ENCODE data around the gene STK10.
A peak's percentile ranks its signal among the peaks of the same experiment; 100 is the strongest.

Gene STK10

DNA sequence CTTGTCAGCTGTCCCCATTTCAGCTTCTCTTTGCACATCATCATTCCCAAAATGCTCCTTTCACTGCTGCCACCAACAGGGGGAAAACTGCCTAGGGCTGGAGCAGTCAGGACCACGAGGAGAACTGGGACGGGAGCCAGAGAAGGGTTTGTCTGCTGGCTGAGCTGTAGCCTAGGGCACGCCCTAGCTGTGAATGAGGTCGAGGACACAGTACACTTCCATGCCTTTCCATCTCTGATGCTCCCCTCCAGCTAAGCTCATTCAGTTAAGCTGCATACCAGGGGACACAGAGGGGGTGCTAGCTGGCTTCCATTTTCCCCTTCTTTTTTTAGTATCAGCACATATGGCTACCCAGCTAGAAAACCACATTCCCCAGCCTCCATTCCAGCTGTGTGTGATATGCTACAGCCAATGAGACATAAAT, 64.7 kb downstream of the STK10 start:
- Mint-ChIP-seq H3K36me3 (peaks cover 8% of the 10 kb centered on the region), H3K4me1 (ENCODE audit: low read depth) (peaks cover 42% of the 10 kb centered on the region), H3K4me3 (no peak overlapping the region), H3K27ac (peak overlapping the region; percentile 78), H3K9me3 (ENCODE audit: low read depth) (no peaks in the 10 kb centered on the region), H3K27me3 (no peaks in the 10 kb centered on the region)

DNA sequence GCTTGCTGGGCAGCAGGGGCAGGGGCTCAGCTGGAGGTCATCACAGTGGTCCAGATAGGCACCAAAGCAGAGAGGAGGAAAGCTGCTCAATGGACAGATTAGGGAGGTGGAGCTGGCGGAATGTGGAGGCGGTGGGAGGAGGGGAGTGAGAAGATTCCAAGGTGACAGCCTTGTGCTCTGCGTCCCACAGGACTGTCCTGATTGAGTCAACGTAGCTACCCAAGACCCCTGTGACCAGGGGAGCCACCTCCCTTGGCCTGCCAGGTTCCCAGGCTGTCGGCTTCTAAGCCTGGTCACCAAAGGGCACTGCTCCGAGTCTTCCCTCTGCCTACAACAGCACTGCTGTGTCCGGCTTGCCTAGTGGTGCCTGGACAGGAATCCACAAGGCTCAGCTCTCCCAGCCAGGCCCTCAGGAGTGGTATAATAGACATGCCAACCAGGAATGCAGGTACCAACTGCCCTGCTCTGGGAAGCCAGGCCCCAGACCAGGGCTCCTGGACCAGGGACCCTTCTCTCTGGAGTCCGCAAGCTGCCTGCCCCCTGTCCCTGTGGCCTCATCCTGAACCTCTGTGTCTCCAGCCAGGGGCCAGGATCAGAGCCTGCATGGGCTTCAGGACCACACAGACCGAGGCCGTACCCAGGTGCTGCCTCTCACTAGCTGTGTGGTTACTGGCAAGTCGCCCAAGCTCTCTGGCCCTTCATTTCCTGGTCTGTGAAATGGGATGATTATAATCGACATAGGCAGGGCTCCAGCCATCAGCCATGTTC, 67.9 kb downstream of the STK10 start:
- H3K4me1 Mint-ChIP-seq (ENCODE audit: low read depth): peaks cover 54% of the 10 kb centered on the region
- H3K27ac Mint-ChIP-seq: peak overlapping the region; percentile 89
- H3K27me3 Mint-ChIP-seq: no peaks in the 10 kb centered on the region
- H3K9me3 Mint-ChIP-seq (ENCODE audit: low read depth): no peaks in the 10 kb centered on the region
- H3K4me3 Mint-ChIP-seq: no peak overlapping the region
- peaks cover 9% of the 10 kb centered on the region for H3K36me3 Mint-ChIP-seq

DNA sequence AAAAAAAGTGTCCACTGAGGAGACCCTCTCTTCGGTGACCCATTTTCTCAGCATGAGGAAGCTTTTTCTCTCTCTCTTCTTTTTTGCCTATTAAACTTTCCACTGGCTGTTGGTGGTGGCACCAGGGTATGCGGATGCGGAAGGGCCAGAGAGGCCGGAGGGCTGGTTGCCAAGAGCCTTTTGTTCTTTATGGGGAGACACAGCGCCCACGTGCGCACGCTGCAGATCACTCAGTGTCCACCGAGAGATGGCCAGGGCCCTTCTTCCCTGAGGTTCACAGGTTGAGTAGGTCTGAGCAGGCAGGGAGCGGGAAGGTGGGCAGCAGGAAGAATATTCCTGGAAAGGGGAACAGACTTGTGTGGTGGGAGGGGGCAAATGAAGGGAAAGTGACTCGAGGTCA, 69.1 kb downstream of the STK10 start:
- Mint-ChIP-seq H3K27me3 (no peaks in the 10 kb centered on the region), H3K27ac (peak overlapping the region; percentile 90), H3K36me3 (peaks cover 8% of the 10 kb centered on the region), H3K4me1 (ENCODE audit: low read depth) (peaks cover 56% of the 10 kb centered on the region), H3K4me3 (no peak overlapping the region), H3K9me3 (ENCODE audit: low read depth) (no peaks in the 10 kb centered on the region)

DNA sequence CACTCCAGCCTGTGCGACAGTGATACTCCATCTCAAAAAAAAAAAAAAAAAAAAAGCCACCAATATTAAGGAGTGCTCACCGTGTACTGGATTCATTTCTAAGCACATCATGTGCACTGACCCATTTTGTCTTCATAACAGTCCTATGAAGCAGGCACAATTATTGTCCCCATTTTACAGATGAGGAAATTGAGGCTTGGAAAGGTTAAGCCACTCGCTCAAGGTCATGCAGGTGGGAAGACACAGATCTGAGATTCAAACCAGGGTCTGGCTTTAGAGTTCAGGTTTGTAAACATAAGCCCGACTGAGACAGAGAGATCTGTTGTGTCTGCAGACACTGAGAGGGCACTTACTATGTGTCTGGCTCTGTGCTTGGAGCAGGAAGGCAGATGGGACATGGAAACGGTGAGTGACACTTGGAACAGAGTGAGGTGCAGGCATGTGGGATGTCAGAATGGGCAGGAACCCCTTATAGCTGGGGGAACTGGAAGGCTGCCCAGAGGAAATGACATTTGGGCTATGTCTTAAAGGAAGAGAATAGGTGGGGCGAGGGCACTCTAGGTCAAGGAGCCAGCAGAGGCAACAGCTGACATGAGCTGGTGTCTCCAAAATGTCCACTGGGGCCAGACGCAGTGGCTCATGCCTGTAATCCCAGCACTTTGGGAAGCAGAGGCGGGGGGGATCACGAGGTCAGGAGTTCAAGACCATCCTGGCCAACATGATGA, 69.9 kb downstream of the STK10 start:
- Mint-ChIP-seq H3K4me3 (peak overlapping the region; percentile 17), H3K9me3 (ENCODE audit: low read depth) (no peaks in the 10 kb centered on the region), H3K27me3 (no peaks in the 10 kb centered on the region), H3K27ac (peak overlapping the region; percentile 88), H3K36me3 (peaks cover 8% of the 10 kb centered on the region), H3K4me1 (ENCODE audit: low read depth) (peaks cover 59% of the 10 kb centered on the region)

DNA sequence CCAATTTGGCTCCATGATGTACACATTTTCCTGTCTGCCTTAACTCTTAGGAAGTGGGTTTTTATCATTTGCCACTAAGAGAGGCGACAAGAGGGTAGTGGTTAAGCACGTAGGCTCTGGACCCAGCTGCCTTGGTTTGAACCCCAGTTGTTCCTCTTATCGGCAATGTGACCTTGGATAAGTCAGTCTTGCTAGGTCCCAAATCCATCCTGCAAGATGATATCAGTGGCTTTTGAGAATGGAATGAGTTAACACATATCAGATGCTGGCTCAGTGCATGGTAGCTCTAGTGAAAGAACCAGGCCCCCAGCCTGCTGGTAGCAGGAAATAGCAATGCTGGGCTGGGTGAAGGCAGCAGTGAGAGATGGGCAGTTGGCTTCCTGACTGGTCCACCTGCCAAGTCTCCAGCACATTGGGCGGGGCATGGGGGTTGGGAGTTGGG, 72.5 kb downstream of the STK10 start:
- H3K27ac Mint-ChIP-seq: peak overlapping the region; percentile 95
- no peaks in the 10 kb centered on the region for H3K27me3 Mint-ChIP-seq
- H3K9me3 Mint-ChIP-seq (ENCODE audit: low read depth): no peaks in the 10 kb centered on the region

DNA sequence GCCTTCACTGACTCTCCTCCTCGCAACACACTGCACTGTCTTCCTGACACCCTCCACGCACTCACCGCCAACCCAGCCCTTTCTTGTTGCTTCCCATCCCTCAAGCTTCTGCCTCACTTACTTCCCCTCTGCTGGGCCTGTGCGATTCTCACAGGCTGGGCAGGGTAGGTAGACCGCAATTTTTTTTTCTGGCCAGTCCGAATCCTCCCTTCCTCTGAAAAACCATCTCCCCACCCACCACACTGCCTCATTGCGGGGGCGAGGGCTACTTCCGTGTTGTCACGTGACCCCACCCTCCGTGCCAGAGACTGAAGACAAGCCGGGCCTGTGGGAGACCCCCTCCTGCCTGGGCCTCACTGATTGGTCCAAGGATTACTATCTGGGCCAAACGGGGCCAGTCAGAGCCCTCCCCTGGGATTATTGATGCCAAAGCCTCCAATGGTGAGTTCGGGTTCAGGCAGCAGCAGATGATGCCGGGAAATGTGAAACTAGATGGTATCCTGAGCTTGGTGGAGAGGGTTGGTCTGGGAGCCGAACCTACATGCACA, 73.1 kb downstream of the STK10 start:
- H3K4me3 Mint-ChIP-seq: peak overlapping the region; percentile 75
- peaks cover 8% of the 10 kb centered on the region for H3K36me3 Mint-ChIP-seq
- peaks cover 73% of the 10 kb centered on the region for H3K4me1 Mint-ChIP-seq (ENCODE audit: low read depth)
- H3K9me3 Mint-ChIP-seq (ENCODE audit: low read depth): no peaks in the 10 kb centered on the region
- peak overlapping the region; percentile 95 for H3K27ac Mint-ChIP-seq
- no peaks in the 10 kb centered on the region for H3K27me3 Mint-ChIP-seq

More for the DNA sequence above, 72.5 kb downstream of the STK10 start:
- Mint-ChIP-seq H3K36me3 (peaks cover 8% of the 10 kb centered on the region), H3K4me1 (ENCODE audit: low read depth) (peaks cover 69% of the 10 kb centered on the region), H3K4me3 (peak overlapping the region; percentile 75)

DNA sequence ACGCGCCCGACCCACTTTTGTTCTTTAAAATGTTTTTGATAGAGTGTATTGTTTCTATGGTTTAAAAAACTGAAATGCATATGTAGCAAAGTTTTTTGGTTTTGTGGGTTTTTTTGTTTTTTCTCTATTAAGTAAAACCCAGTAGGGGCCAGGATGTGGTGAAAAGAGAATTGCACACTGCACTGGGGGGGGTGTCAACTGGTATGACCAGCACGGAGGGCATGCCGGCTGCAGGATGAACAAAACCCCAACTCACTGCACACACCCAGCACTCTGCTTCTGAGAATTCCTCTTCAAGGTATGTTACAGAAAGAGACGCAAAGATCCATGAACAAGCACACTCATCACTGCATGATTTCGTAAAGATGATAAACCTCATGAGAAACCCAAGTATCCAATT, 75.0 kb downstream of the STK10 start:
- Mint-ChIP-seq H3K27me3 (no peaks in the 10 kb centered on the region), H3K4me1 (ENCODE audit: low read depth) (peaks cover 73% of the 10 kb centered on the region), H3K27ac (peak overlapping the region; percentile 97), H3K36me3 (peaks cover 8% of the 10 kb centered on the region), H3K9me3 (ENCODE audit: low read depth) (no peaks in the 10 kb centered on the region), H3K4me3 (peak overlapping the region; percentile 70)

DNA sequence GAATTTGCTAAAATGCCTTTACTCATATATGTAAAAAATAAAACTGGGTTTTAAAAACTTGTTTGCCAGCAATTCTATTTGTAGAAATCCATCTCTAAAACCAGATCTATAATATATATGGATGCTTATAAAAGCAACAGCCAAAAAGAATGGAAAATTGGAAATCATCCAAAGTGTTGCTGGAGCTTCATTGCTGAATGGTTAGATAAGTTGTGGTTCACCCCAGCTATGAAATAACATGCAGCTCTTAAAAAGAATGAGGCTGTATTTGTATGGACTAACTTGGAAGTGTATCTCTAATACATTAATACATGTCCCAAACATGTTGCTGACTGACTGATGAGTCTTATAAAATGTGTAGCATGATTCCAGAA, 76.2 kb downstream of the STK10 start:
- Mint-ChIP-seq H3K4me3 (peak overlapping the region; percentile 83), H3K27me3 (no peaks in the 10 kb centered on the region), H3K27ac (peak overlapping the region; percentile 97), H3K4me1 (ENCODE audit: low read depth) (peaks cover 81% of the 10 kb centered on the region), H3K9me3 (ENCODE audit: low read depth) (no peaks in the 10 kb centered on the region), H3K36me3 (peaks cover 8% of the 10 kb centered on the region)

DNA sequence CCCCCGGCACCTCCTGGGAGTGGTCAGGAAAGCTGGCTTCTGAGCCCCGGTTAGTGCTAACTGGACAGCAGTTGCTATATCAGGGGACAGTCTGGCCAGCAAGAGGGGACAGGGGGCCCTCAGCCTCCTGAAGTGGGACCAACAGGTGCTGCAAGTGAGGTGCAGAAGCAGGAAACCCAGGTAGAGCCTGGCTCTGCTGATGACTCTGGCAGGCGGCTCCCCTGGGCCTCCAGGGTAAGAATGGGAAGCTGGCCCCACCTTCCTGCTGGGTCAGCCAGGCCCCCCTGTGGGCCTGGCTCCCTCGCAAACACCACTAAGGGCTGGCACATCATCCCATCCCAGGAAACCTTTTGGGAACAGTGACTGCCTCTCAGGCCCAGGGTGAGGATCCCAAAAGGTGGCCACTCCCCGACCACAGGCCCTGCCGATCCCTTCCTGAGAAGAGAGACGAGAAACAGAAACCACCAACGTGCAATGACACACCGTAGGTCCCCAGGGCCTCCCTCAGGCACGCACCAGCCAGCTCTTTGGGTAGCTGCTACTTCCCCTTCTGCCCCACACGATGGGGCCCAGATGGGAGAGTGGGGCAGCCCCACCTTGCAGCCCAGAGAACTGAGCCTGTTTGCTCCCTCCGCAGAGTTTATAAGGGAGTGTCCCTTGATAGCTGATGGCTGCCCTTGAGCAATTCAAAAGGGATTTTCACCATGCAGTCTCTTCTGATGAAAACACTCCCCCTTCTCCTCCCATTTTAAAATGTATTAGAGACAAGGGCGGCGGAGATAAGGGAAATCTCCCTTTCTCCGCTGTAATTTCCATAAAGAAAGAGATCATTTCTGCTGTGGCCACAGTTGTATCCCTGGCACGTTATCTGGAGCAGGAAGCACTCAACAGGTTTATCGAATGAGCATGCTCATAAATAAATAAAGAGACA, 76.8 kb downstream of the STK10 start:
- H3K9me3 Mint-ChIP-seq (ENCODE audit: low read depth): no peaks in the 10 kb centered on the region
- H3K27me3 Mint-ChIP-seq: no peaks in the 10 kb centered on the region
- H3K27ac Mint-ChIP-seq: peak overlapping the region; percentile 97
- peaks cover 80% of the 10 kb centered on the region for H3K4me1 Mint-ChIP-seq (ENCODE audit: low read depth)
- peak overlapping the region; percentile 83 for H3K4me3 Mint-ChIP-seq
- H3K36me3 Mint-ChIP-seq: peaks cover 8% of the 10 kb centered on the region

DNA sequence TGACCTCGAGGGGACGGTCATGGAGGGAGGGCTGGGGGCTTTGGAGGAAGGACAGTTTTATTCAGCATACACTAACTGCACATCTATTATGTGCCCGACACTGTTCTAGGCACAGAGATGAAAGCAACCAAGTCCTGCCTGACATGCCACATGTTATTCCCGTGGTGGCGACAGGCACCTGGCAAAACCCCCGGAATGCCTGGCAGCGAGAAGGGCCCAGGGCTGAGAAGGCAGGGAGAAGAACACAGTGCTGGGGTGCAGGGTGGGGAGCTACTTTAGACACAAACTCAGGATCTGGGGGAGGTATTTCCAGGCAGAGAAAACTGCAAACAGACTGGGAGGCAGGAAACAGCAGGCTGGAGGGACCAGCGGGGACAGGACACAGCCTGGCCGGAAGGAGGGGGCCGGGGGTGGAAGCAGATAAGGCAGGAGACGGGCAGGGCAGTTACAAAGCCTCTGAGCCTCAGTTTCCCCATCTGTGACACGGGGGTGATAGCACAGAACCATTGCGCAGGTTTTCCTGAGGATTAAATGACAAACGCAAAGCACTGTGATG, 77.7 kb downstream of the STK10 start:
- Mint-ChIP-seq H3K27ac (peak overlapping the region; percentile 97), H3K27me3 (no peaks in the 10 kb centered on the region), H3K36me3 (peaks cover 3% of the 10 kb centered on the region), H3K4me1 (ENCODE audit: low read depth) (peaks cover 72% of the 10 kb centered on the region), H3K9me3 (ENCODE audit: low read depth) (no peaks in the 10 kb centered on the region), H3K4me3 (peak overlapping the region; percentile 42)

DNA sequence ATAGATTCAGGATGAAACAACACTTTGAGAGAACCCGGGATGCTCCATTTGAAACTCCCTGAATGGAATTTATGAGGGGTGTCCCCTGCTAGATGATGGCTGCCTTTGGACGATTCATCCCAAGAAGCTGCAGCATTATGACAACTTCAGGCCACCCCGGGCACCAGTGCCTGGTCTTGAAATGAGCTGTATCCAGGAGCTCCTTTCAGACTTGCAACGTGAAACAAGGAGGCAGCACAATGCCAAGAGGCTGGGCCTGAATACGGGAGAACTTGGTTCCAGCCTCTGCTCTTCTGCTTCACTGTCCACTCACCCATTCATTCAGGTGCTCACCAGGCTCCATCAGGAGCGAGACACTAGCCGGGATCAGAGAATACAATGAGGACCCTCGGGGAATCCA, 78.3 kb downstream of the STK10 start:
- Mint-ChIP-seq H3K27me3 (no peaks in the 10 kb centered on the region), H3K4me1 (ENCODE audit: low read depth) (peaks cover 66% of the 10 kb centered on the region), H3K36me3 (peaks cover under 1% of the 10 kb centered on the region), H3K9me3 (ENCODE audit: low read depth) (no peaks in the 10 kb centered on the region), H3K27ac (peak overlapping the region; percentile 97), H3K4me3 (peak overlapping the region; percentile 35)

DNA sequence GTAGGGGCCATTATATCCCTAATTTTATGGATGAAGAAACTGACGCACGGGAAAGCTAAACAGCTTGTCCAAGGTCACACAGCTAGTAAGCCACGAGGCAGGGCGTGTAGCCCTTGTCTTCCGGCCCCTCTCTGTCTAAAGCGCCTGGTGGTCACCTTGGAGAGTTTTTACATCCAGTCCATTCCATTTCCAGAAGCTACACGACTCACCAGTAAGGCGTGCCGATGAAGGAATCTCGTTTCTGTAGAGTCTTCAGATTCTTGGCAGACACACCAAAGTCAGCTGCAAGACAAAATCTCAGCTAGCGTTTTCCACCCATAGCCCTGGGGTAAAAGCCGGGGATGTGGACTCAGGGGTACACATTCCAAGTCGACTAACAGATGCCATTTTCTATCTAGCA, 80.5 kb downstream of the STK10 start:
- Mint-ChIP-seq H3K27me3 (no peaks in the 10 kb centered on the region), H3K27ac (peak overlapping the region; percentile 84), H3K9me3 (ENCODE audit: low read depth) (no peaks in the 10 kb centered on the region), H3K36me3 (no peaks in the 10 kb centered on the region), H3K4me1 (ENCODE audit: low read depth) (peaks cover 53% of the 10 kb centered on the region), H3K4me3 (no peak overlapping the region)

DNA sequence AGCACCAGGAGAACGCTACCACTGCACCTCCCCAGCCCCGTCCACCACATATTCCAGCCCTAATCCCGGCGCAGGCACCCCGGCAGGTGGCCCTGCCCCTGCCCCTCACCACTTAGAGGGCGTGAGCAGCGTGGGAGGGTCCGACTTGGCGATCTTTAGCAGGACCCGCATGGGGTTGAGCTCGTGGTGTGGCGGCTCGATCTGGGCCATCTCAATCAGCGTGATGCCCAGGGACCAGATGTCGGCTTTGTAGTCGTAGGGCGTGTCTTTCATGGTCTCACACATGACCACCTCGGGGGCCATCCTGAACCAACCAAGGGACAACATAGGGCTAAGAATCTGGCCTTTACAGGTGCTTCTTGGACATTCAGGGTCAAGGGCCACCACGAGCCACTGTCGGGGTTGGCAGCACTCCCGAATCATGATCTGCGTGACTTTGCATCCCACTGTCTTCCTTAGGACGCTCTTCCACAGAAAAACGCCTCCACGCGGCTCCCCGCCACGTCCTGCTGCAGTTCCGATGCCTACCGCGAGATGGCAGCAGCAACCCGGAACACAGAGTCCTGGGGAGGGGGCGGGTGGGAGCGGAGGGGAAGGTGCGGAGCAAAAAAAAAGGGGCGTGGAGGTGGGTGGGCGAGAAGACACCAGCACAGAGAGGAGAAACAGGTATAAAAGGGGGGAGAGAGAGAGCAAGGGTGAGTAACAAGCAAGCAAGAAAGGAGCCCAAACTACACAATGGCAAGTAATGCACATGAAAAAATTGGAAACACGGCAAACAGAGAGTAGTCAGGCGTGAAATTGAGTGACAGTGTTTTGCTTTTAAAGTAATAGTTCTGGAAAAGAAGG, 81.3 kb downstream of the STK10 start:
- no peaks in the 10 kb centered on the region for H3K9me3 Mint-ChIP-seq (ENCODE audit: low read depth)
- H3K36me3 Mint-ChIP-seq: no peaks in the 10 kb centered on the region
- peak overlapping the region; percentile 84 for H3K27ac Mint-ChIP-seq
- H3K4me3 Mint-ChIP-seq: no peak overlapping the region
- peaks cover 52% of the 10 kb centered on the region for H3K4me1 Mint-ChIP-seq (ENCODE audit: low read depth)
- no peaks in the 10 kb centered on the region for H3K27me3 Mint-ChIP-seq

All from activated naive CD8-positive, alpha-beta T cell (primary cell).